Lower leg skin (tissue), 3 donors: ENCODE data around the gene DCAF8.

Experiments
- CTCF ChIP-seq, 3 donors: fragments of 450-650 bp; IDR thresholded peaks; one replicate each; pipeline ENCODE4 v1.5.1; 2016; ENCODE audit warnings: antibody characterized with exemption in 3 of 3, mild to moderate bottlenecking in 3 of 3, moderate library complexity in 2 of 3
- POLR2A ChIP-seq, 2 donors: fragments of 450-650 bp; IDR thresholded peaks; one replicate each; pipeline ENCODE4 v1.6.1; 2016 to 2017; ENCODE audit warnings: antibody characterized with exemption in 2 of 2, mild to moderate bottlenecking in 1 of 2, moderate library complexity in 1 of 2

GRCh38 chr1:160257411-160258015 is 4.8 kb downstream of the DCAF8 start:
- TF ChIP-seq POLR2A (IDR thresholded peaks at IDR 0.05) = no peak
- TF ChIP-seq CTCF (IDR thresholded peaks at IDR 0.05) = no peak
